ENCODE results near the gene ZNF853.
"Not testable (repeated sequence)": the region's sequence is repeated elsewhere in the genome, so short reads cannot be mapped to it uniquely, and the experiment has no call there.

The ZNF853 gene

DNA sequence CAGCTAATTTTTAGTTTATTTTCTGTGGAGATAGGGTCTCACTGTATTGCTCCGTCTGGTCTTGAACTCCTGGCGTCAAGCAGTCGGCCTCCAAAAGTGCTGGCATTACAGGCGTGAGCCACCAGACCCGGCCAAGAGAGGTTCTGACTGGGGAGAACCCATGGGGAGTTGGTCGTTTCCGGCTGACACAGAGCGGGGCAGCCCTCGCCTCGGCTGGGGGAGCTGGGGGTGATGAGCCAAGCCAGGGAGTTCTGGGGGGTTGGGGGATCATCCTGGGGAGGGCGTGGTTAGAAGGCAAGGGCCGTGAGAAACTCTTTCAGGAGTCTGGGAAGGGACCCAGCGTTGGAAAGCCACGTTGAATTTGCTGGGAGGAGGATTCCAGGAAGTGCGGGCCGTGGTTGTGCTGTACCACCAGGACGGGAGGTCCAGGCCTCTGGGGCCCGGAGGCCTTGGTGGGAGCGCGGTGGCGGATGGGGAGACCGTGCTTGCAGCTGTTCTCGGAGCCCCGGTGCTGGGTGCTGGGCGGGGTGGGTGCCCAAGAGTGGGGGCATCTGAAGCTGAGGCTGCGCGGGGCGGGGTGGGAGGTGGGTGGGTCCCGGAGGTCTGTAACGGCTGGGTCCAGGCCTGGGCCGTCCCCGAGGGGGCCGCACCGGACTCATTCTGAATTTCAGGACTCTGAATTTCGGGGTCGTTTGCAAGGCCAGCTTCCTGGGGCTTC lies 8.4 kb upstream of the ZNF853 start:
- no peak for DNase-seq

DNA sequence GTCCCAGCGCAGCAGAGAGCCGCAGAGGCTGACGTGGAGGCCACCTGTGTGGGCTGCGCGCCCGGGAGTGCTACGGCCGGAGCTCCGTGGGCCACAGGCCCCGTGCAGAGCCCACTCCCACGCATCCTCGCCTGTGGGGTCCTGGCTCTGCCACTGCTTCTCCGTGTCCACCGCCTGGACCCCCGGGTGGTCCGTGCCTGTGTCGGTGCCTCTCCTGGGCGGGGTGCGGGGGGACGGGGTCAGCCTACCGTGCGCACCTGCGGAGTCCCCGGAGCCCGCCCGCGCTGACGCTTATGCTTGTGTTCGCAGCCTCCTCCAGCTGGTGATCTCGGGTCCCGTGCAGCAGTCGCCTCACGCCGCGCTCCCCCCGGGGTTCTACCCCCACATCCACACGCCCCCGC lies 7.8 kb upstream of the ZNF853 start:
- no peak for DNase-seq

DNA sequence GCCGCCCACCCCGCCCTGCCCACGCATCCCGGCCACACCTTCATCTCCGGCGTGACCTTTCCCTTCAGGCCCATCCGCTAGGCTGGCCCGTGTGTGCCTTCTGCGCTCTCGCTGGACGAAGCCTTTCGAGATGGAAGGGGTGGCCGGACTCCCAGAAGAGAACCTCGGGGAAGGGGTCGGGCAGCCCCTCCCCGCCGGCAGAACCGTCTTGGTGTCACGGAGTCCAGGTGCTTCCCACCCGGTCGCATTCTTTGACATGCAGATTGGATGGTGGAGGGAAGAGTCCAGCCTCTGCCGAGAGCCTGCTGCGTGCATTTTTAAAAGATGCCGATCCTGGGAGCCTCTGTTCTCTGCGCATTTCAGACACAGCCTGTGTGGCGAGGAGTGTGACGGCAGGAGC lies 7.3 kb upstream of the ZNF853 start:
- no peak for DNase-seq

DNA sequence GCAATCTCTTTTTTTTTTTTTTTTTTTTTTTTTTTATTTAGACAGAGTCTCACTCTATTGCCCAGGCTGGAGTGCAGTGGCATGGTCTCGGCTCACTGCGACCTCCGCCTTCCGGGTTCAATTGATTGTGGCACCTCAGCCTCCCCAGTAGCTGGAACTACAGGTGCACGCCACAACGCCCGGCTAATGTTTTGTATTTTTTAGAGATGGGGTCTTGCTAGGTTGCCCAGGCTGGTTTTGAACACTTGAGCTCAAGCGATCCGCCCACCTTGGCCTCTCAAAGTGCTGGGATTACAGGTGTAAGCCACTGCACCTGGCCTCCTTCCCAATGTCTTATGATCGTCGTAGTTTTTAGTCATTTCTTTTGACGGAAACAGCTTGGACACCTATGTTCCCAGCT lies 6.6 kb upstream of the ZNF853 start:
- DNase-seq = no peak

DNA sequence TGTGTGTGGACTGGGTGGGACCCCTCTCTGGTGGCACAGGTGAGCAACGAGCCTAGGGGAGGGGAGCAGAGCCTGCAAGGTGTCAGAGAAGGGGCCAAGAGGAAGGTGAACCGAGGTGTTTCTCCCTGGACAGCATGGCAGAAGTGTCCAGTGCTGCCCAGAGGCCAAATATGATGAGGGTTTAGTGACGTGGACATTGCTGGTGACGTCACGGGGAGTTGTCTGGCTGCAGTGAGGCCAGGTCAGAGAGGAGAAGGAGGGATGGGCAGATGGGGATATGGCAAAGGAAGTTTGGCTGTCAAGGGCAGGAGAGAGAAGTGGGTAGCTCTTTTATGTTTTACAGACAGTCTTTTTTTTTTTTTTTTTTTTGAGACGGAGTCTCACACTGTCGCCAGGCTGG lies 2.6 kb upstream of the ZNF853 start:
- no peak for DNase-seq

- DNase-seq = no peak
Observed at GRCh38 chr7:6613706-6614105, 1.7 kb upstream of the ZNF853 start.

DNA sequence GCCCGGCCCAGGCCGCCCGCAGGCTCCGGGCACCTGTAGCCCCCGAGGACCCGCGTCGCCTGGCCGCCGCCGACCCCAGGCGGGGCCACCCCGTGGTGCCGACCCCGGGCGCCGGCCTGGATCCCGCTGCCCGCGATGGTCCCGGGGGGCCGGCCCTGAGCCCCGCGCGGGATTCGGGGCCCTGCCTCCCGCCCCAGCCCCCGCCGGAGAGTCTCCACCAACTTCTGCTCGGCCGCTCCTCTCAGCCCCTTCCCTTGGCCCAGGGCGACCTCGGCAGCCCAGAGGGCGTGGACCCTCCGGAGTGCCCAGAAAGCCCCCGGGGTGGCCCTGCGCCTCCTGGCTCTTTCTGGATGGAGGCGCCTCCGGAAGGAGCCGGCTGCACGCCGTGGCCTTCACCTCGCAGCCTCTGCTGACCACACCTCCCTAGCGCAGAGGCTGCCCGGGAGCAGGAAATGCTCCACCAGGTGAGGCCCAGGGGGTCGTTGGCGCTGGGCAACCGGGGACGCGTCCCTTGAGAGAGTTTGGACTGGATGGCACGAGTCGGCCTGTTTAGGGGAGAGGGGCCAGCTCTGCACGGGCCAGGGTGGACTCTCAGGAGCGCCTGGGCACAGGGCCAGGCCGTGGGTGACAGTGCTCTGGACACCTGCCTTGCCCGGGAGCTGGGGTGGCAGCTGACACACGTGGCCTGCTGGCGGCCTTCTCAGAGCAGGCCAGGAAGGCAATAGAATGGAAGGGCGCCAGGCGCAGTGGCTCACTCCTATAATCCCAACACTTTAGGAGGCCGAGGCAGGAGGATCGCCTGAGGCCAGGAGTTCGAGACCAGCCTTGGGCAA lies 529 bp downstream of the ZNF853 start:
- no peak for DNase-seq

DNA sequence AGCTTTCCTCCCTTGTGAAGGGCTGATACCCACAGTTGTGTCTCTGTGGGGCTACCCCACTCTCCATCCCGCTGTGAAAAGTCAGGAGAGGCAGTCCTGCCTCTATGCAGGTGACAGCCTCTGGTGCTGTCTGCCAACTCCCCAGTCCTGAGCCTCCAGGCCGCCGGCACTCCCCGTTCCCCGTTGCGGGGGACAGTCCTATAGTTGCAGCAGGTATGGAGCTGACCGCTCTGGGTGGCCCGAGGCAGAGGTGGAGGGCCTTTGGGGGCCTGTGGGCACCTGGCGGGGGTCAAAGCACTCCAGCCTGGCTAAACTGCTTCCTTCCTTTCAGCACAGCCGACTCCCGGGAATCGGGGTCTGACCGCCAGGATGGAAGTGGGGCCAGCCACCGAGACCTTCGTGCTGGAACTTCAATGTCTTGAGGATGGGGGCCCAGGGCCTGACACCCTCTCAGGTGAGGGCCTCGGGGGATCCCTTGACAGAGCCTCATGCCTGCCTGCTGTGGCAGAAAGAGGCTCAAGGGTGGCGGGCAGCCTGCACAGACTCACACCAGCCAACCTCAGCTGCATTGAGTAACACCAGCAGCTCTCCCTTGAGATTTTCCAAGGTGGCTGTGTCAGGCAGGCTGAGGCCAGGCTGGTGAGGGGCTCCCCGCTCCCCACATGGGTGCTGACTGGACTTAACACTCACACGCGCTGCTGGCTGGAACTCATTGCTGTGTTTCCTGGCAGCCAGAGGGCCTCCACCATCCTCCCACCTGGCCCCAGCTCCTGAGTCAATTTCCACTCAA lies 1.6 kb downstream of the ZNF853 start:
- no peak for DNase-seq

- no peak for DNase-seq
Observed at GRCh38 chr7:6618621-6619020, 3.2 kb downstream of the ZNF853 start.

DNA sequence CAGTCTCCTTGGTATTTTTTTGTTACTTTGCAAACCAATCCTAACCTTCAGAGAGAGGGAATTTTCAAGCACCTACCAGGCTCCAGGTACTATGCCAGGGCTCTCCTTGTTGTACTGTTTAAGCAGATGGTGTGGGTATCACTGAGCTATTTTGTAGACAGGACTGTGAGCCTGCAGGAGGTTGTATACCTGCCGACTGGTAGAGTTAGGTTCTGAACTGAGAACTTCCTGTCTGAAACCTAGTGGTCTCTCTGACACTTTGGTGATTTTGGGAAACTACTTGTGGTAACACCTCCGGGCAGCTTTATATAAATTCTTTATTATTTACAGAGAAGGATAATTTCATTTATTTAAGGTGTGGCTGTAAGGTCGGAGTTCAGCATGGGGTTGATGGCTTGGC lies 4.6 kb downstream of the ZNF853 start:
- DNase-seq = no peak

DNA sequence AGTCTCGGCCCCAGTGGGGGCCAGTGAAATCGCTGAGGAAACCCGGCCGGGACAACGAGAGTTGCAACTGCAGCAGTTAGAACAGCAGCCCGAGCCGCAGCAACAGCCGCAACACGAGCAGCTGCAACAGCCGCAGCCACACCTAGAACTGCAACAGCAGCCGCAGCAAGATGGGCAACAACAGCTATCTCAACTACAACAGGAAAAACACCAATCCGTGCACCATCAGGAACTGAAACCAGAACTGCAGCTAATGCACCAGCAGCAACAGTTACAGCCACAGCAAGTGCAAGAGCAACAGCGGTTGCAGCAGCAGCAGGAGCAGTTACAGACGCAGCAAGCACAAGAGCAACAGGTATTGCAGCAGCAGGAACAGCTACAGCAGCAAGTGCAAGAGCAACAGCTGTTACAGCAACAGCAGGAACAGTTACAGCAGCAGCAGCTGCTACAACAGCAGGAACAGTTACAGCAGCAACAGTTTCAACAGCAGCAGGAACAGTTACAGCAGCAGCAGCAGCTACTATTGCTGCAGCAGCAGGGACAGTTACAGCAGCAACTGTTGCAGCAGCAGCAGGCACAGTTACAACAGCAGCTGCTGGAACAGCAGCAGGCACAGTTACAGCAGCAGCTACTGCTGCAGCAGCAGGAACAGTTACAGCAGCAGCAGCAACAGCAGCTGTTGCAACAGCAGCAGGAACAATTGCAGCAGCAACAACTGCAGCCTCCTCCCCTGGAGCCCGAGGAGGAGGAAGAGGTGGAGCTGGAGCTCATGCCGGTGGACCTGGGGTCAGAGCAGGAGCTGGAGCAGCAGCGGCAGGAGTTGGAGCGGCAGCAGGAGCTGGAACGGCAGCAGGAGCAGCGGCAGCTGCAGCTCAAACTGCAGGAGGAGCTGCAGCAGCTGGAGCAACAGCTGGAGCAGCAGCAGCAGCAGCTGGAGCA lies 6.1 kb downstream of the ZNF853 start:
- no peak for DNase-seq

DNA sequence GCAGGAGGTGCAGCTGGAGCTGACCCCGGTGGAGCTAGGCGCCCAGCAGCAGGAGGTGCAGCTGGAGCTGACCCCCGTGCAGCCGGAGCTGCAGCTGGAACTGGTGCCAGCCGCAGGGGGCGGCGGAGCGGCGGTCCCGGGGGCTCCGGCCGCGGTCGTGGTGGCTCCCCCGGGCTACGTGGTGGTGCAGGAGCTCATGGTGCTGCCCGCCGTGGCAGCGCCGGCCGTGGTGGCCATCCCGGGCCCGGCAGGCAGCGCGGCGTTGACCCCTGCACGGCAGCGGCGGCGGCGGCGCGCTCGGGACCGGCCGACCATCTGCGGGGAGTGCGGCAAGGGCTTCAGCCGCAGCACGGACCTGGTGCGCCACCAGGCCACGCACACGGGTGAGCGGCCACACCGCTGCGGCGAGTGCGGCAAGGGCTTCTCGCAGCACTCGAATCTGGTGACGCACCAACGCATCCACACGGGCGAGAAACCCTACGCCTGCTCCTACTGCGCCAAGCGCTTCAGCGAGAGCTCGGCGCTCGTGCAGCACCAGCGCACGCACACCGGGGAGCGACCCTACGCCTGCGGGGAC lies 6.8 kb downstream of the ZNF853 start:
- DNase-seq = no peak

DNA sequence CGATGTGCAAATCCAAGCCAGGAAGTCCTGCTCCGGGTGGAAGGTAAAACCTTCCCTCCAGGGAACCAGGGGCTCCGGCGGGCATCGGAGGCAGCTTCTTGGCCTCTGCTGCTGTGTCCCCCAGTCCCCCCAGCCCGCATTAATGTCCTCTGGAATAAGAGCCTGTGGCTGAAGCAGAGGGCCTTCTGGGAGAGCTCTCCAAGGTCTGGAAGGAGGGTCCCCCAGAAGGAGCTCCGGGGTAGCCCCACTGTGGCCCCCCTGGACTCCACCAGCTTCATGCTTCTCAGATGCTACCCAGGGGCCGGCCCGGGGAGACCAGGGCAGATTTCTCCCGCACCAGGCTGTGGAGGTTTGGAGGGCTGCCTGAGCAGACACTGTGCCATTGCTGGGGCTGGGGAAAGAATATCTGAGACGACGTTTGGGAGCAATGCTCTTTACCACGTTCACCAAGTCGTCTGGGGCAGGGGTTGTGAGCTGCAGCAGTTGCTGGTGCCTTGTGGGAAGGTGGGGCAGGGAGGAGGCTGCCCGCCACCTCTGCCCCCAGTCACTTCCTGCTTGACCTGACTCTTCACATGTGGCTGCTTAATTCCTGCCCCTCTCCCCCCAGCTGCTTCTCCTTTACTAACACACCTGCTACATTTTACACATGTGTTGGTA lies 8.3 kb downstream of the ZNF853 start:
- DNase-seq = no peak

DNA sequence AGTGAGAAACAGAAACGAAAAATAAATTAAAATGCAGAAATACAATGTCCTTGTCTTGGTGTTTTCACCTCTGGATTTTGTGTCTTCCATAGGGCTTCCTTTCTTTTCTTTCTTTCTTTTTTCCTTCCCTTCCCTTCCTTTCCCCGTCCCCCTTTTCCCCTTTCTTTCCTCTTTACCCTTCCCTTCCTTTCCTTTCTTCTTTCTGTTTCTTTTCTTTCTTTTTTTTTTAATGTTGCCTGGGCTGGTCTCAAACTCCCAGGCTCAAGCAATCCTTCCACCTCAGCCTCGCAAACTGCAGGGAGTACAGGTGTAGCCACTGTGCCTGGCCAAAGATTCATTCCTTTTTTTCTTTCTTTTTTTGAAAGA lies 8.8 kb downstream of the ZNF853 start:
- no peak for DNase-seq

GRCh38 chr7:6628045-6628444 lies 12.6 kb downstream of the ZNF853 start:
- no peak for DNase-seq

- DNase-seq = no peak
Observed at GRCh38 chr7:6630007-6630849, 14.8 kb downstream of the ZNF853 start.

- DNase-seq = no peak
Observed at GRCh38 chr7:6631605-6632004, 16.2 kb downstream of the ZNF853 start.

- no peak for DNase-seq
Observed at GRCh38 chr7:6634021-6634420, 18.6 kb downstream of the ZNF853 start.

- DNase-seq = not testable (repeated sequence)
Observed at GRCh38 chr7:6634971-6635370, 19.6 kb downstream of the ZNF853 start.

- no peak for DNase-seq
Observed at GRCh38 chr7:6636741-6637543, 21.5 kb downstream of the ZNF853 start, which contains the start of gene ZNF316. Gene ZNF316, plus strand, starts transcription at chr7:6637318. Its CDS starts 5,092 bp downstream, at chr7:6642410.

Data from NCI-H2227 treated with DMSO at 0.1 percent for 48 hours (cell line).